Brain pericyte (primary cell): Measurements from ENCODE around the gene CLEC18A.
"Not testable (repeated sequence)": the region's sequence is repeated elsewhere in the genome, so short reads cannot be mapped to it uniquely, and the experiment has no call there.

ENCODE experiments used
- DNase-seq: peaks from one replicate; pipeline ENCODE4 v3.0.0-alpha.2; 2012; ENCODE audit warnings: low read depth, low spot score

CLEC18A gene

GRCh38 chr16:69951017-69951671 lies at the start of gene CLEC18A:
Gene CLEC18A, plus strand, starts transcription at chr16:69951334. Its CDS starts 33 bp downstream, at chr16:69951367.
- not testable (repeated sequence) for DNase-seq

GRCh38 chr16:69903865-69904415 lies 47.2 kb upstream of the CLEC18A start:
- no peak for DNase-seq

- no peak for DNase-seq
Observed at GRCh38 chr16:69904495-69905170, 46.5 kb upstream of the CLEC18A start.

GRCh38 chr16:69905171-69905555 lies 46.0 kb upstream of the CLEC18A start:
- DNase-seq = no peak

GRCh38 chr16:69906838-69907401 lies 44.2 kb upstream of the CLEC18A start:
- DNase-seq = no peak

GRCh38 chr16:69909043-69909442 lies 42.1 kb upstream of the CLEC18A start:
- no peak for DNase-seq

GRCh38 chr16:69909760-69910159 lies 41.4 kb upstream of the CLEC18A start:
- DNase-seq = no peak

GRCh38 chr16:69910964-69911363 lies 40.2 kb upstream of the CLEC18A start:
- no peak for DNase-seq

- no peak for DNase-seq
Observed at GRCh38 chr16:69916462-69916861, 34.7 kb upstream of the CLEC18A start.

- no peak for DNase-seq
Observed at GRCh38 chr16:69917311-69917710, 33.8 kb upstream of the CLEC18A start.

- DNase-seq = peak; percentile 75
Observed at GRCh38 chr16:69917739-69918138, 33.4 kb upstream of the CLEC18A start.

GRCh38 chr16:69918241-69918640 lies 32.9 kb upstream of the CLEC18A start:
- DNase-seq = no peak

GRCh38 chr16:69921127-69921526 lies 30.0 kb upstream of the CLEC18A start:
- DNase-seq = no peak

- DNase-seq = no peak
Observed at GRCh38 chr16:69922200-69922599, 28.9 kb upstream of the CLEC18A start.

GRCh38 chr16:69924041-69924775 lies 26.9 kb upstream of the CLEC18A start:
- no peak for DNase-seq

GRCh38 chr16:69924777-69925191 lies 26.4 kb upstream of the CLEC18A start:
- no peak for DNase-seq

- DNase-seq = no peak
Observed at GRCh38 chr16:69925311-69925710, 25.8 kb upstream of the CLEC18A start.

GRCh38 chr16:69926241-69926640 lies 24.9 kb upstream of the CLEC18A start:
- no peak for DNase-seq

GRCh38 chr16:69927056-69927757 lies 23.9 kb upstream of the CLEC18A start:
- DNase-seq = peak; percentile 41

- DNase-seq = no peak
Observed at GRCh38 chr16:69928856-69929400, 22.2 kb upstream of the CLEC18A start.

GRCh38 chr16:69929480-69929879 lies 21.7 kb upstream of the CLEC18A start:
- DNase-seq = no peak
